GM18526 (cell line): ENCODE measurements around the gene ENOX2.

Experiments
- POLR2A ChIP-seq: IDR thresholded peaks from 3 replicates; pipeline ENCODE4 v1.6.1; 2011; ENCODE audit not compliant: insufficient read length; ENCODE audit errors: extremely low read depth

ENOX2 gene

GRCh38 chrX:130893356-130894085, 9.5 kb downstream of the ENOX2 start:
- TF ChIP-seq POLR2A: no peak

GRCh38 chrX:130887376-130887775, 15.6 kb downstream of the ENOX2 start:
- TF ChIP-seq POLR2A: no peak

- TF ChIP-seq POLR2A: no peak
Measured at GRCh38 chrX:130885996-130886395, 17.0 kb downstream of the ENOX2 start.

- no peak for TF ChIP-seq POLR2A
Measured at GRCh38 chrX:130885508-130885907, 17.5 kb downstream of the ENOX2 start.

GRCh38 chrX:130884627-130885026, 18.4 kb downstream of the ENOX2 start:
- no peak for TF ChIP-seq POLR2A

GRCh38 chrX:130879869-130880268, 23.1 kb downstream of the ENOX2 start:
- TF ChIP-seq POLR2A: no peak

GRCh38 chrX:130878350-130879341, 24.4 kb downstream of the ENOX2 start:
- TF ChIP-seq POLR2A: no peak

- TF ChIP-seq POLR2A: no peak
Measured at GRCh38 chrX:130877892-130878341, 25.1 kb downstream of the ENOX2 start.

GRCh38 chrX:130876226-130876625, 26.8 kb downstream of the ENOX2 start:
- no peak for TF ChIP-seq POLR2A

- no peak for TF ChIP-seq POLR2A
Measured at GRCh38 chrX:130874751-130875150, 28.3 kb downstream of the ENOX2 start.

GRCh38 chrX:130869239-130869638, 33.8 kb downstream of the ENOX2 start:
- no peak for TF ChIP-seq POLR2A

- TF ChIP-seq POLR2A: no peak
Measured at GRCh38 chrX:130861462-130861861, 41.5 kb downstream of the ENOX2 start.

- TF ChIP-seq POLR2A: no peak
Measured at GRCh38 chrX:130857207-130857606, 45.8 kb downstream of the ENOX2 start.

- TF ChIP-seq POLR2A: no peak
Measured at GRCh38 chrX:130851569-130851968, 51.4 kb downstream of the ENOX2 start.

GRCh38 chrX:130848763-130849162, 54.2 kb downstream of the ENOX2 start:
- TF ChIP-seq POLR2A: no peak

- TF ChIP-seq POLR2A: no peak
Measured at GRCh38 chrX:130846746-130847145, 56.3 kb downstream of the ENOX2 start.
